HepG2 (cell line): ENCODE data around the gene HDDC2.

Experiments used
- GTF2F1 ChIP-seq: fragments of 150-350 bp; IDR thresholded peaks from 2 replicates; pipeline ENCODE4 v1.6.1; 2014; ENCODE audit warnings: low read length
- MEIS2 ChIP-seq: sonication (generic); formaldehyde crosslinking; IDR thresholded peaks from 2 replicates; pipeline ENCODE4 v1.9.0; 2021; ENCODE audit warnings: mild to moderate bottlenecking, missing genetic modification reagents
- POLR2AphosphoS5 ChIP-seq: IDR thresholded peaks from 2 replicates; pipeline ENCODE4 v1.6.1; 2012; ENCODE audit warnings: low read depth, low read length
- SOX6 ChIP-seq, 2 experiments: fragments of 450-650 bp in 1 of 2; sonication (generic) in 1 of 2; formaldehyde crosslinking in 1 of 2; IDR thresholded peaks; 2 replicates each; pipeline versions ENCODE4 v1.4.0 to v1.6.1; 2017 to 2020; ENCODE audit warnings: antibody characterized with exemption in 1 of 2, mild to moderate bottlenecking in 1 of 2, missing genetic modification reagents in 1 of 2
- SUZ12 ChIP-seq: fragments of 150-350 bp; IDR thresholded peaks from 2 replicates; pipeline ENCODE4 v1.6.1; 2014; ENCODE audit warnings: low read depth, low read length
- USF2 ChIP-seq, 2 experiments: sonication (generic) in 1 of 2; formaldehyde crosslinking in 1 of 2; IDR thresholded peaks; 2 replicates each; pipeline versions ENCODE4 v1.5.1 to v1.6.1; 2011 to 2020; ENCODE audit warnings: borderline replicate concordance in 1 of 2, low read depth in 1 of 2, low read length in 1 of 2, mild to moderate bottlenecking in 1 of 2, missing genetic modification reagents in 1 of 2, moderate library complexity in 1 of 2
- ZBTB33 ChIP-seq: sonication (generic); formaldehyde crosslinking; IDR thresholded peaks from 2 replicates; pipeline ENCODE4 v1.4.0; 2020; ENCODE audit warnings: missing genetic modification reagents
- ZNF629 ChIP-seq: sonication (generic); formaldehyde crosslinking; conservative IDR thresholded peaks from 2 replicates; pipeline ENCODE4 v1.5.0; 2020; ENCODE audit warnings: missing genetic modification reagents
- TF ChIP-seq, protein P1 (sequence below): sonication (generic); formaldehyde crosslinking; IDR thresholded peaks from 2 replicates; pipeline ENCODE4 v1.9.0; 2021; ENCODE audit warnings: missing genetic modification reagents, borderline replicate concordance

DNA sequence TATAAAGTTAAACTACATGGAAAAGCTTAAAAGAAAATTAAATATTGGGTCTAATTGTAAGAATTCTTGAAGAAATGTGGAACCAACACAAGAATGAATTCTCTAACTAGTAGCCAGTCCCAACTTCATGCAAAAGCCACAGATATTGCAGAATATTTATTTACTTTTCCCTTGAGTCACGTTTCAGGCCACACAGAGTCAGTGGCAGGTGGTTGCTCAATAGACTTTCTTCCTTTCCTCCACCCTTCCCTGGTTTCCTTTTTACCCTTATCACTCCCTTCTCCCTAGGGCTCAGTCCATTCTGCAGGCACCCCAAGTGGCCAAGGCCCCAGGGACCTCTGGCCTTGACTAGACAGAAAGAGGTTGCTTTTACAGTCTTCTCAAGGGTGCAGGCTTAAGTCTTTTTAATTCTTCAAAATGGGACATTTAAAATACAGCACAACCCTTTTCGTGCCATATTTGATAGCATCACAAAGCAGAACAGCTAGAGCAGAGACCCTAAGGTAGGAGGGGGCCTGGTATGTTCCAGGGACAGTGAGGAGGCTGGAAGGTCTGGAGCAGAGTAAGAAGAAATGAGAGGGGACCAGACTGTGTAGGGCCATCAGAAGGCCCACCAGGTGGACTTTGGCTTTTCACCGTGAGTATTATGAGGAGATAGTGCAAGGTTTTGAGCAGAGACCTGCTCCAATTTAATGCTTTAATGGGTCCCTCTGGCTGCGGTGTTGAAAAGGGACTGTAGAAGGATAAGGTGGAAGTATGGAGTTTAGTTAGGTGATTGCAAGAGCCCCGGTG is 65.0 kb downstream of the HDDC2 start:
- TF ChIP-seq POLR2AphosphoS5 (no peak), GTF2F1 (no peak), ZBTB33 (CRISPR knock-in tag) (no peak), SOX6 (IDR thresholded peaks at IDR 0.05) (no peak), SOX6 (CRISPR knock-in tag; IDR thresholded peaks at IDR 0.05) (no peak), MEIS2 (CRISPR knock-in tag) (no peak), ZNF629 (CRISPR knock-in tag) (no peak), SUZ12 (no peak), USF2 (IDR thresholded peaks at IDR 0.05; ENCODE audit: low read depth, low read length) (no peak), USF2 (CRISPR knock-in tag; IDR thresholded peaks at IDR 0.05; ENCODE audit: borderline replicate concordance) (no peak)
- TF ChIP-seq, protein P1, sequence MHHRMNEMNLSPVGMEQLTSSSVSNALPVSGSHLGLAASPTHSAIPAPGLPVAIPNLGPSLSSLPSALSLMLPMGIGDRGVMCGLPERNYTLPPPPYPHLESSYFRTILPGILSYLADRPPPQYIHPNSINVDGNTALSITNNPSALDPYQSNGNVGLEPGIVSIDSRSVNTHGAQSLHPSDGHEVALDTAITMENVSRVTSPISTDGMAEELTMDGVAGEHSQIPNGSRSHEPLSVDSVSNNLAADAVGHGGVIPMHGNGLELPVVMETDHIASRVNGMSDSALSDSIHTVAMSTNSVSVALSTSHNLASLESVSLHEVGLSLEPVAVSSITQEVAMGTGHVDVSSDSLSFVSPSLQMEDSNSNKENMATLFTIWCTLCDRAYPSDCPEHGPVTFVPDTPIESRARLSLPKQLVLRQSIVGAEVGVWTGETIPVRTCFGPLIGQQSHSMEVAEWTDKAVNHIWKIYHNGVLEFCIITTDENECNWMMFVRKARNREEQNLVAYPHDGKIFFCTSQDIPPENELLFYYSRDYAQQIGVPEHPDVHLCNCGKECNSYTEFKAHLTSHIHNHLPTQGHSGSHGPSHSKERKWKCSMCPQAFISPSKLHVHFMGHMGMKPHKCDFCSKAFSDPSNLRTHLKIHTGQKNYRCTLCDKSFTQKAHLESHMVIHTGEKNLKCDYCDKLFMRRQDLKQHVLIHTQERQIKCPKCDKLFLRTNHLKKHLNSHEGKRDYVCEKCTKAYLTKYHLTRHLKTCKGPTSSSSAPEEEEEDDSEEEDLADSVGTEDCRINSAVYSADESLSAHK (CRISPR knock-in tag), result no peak
